Prostate gland (tissue), 2 donors: ENCODE data around the gene TTC24.

Experiments
- POLR2A ChIP-seq: fragments of 450-650 bp; IDR thresholded peaks from one replicate; pipeline ENCODE4 v1.6.1; 2016; ENCODE audit warnings: antibody characterized with exemption, mild to moderate bottlenecking
- POLR2AphosphoS5 ChIP-seq: sonication (generic); formaldehyde crosslinking; IDR thresholded peaks from one replicate; pipeline ENCODE4 v1.6.1; 2017; ENCODE audit warnings: antibody characterized with exemption
- TF ChIP-seq, protein P1 (sequence below), 4 experiments: fragments of 200-600 bp in 2 of 4; fragments of 450-650 bp in 2 of 4; sonication (generic) in 2 of 4; IDR thresholded peaks; 1 replicate in 3 of 4; 2 replicates in 1 of 4; pipeline ENCODE4 v1.5.1; 2016 to 2019; ENCODE audit warnings: antibody characterized with exemption in 4 of 4, mild to moderate bottlenecking in 2 of 4, moderate library complexity in 2 of 4

GRCh38 chr1:156544592-156545102, 34.9 kb upstream of the TTC24 start:
- TF ChIP-seq, protein P1, sequence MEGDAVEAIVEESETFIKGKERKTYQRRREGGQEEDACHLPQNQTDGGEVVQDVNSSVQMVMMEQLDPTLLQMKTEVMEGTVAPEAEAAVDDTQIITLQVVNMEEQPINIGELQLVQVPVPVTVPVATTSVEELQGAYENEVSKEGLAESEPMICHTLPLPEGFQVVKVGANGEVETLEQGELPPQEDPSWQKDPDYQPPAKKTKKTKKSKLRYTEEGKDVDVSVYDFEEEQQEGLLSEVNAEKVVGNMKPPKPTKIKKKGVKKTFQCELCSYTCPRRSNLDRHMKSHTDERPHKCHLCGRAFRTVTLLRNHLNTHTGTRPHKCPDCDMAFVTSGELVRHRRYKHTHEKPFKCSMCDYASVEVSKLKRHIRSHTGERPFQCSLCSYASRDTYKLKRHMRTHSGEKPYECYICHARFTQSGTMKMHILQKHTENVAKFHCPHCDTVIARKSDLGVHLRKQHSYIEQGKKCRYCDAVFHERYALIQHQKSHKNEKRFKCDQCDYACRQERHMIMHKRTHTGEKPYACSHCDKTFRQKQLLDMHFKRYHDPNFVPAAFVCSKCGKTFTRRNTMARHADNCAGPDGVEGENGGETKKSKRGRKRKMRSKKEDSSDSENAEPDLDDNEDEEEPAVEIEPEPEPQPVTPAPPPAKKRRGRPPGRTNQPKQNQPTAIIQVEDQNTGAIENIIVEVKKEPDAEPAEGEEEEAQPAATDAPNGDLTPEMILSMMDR (IDR thresholded peaks at IDR 0.05) = no peak
- TF ChIP-seq POLR2AphosphoS5 (no peak), POLR2A (no peak)
